NOMO-1 (cell line): ENCODE results near the gene ASNSD1.

Experiments used
- DNase-seq, 2 experiments: peaks; one replicate each; lab custom pipeline; 2025; ENCODE audit not compliant: unreplicated experiment in 2 of 2; lab: John Stamatoyannopoulos, UW

The ASNSD1 gene

GRCh38 chr2:189661148-189661956 is at the start of gene ASNSD1:
Gene ASNSD1, plus strand, starts transcription at chr2:189661459. Its CDS starts 4,674 bp downstream, at chr2:189666133.
- DNase-seq = peak; percentile 98 to 100

- DNase-seq = no peak
These were observed 48.1 kb upstream of the ASNSD1 start for GRCh38 chr2:189613077-189613636.

GRCh38 chr2:189613650-189614420 is 47.4 kb upstream of the ASNSD1 start:
- no peak for DNase-seq

- DNase-seq = no peak
These were observed 46.7 kb upstream of the ASNSD1 start for GRCh38 chr2:189614585-189614984.

GRCh38 chr2:189618197-189618596 is 43.1 kb upstream of the ASNSD1 start:
- no peak for DNase-seq

GRCh38 chr2:189621781-189622180 is 39.5 kb upstream of the ASNSD1 start:
- DNase-seq = no peak

GRCh38 chr2:189623049-189623448 is 38.2 kb upstream of the ASNSD1 start:
- no peak for DNase-seq

GRCh38 chr2:189624648-189625355 is 36.5 kb upstream of the ASNSD1 start:
- DNase-seq = no peak

GRCh38 chr2:189625636-189626035 is 35.6 kb upstream of the ASNSD1 start:
- DNase-seq = no peak

GRCh38 chr2:189627789-189628188 is 33.5 kb upstream of the ASNSD1 start:
- DNase-seq = no peak

GRCh38 chr2:189628817-189629530 is 32.3 kb upstream of the ASNSD1 start:
- DNase-seq = no peak

GRCh38 chr2:189629531-189630453 is 31.5 kb upstream of the ASNSD1 start:
- no peak for DNase-seq

GRCh38 chr2:189631849-189632248 is 29.4 kb upstream of the ASNSD1 start:
- DNase-seq = no peak

GRCh38 chr2:189633392-189633811 is 27.9 kb upstream of the ASNSD1 start:
- DNase-seq = no peak

- DNase-seq = no peak
These were observed 25.9 kb upstream of the ASNSD1 start for GRCh38 chr2:189635353-189635752.

GRCh38 chr2:189638301-189639006 is 22.8 kb upstream of the ASNSD1 start:
- no peak for DNase-seq

GRCh38 chr2:189639007-189639609 is 22.2 kb upstream of the ASNSD1 start:
- no peak for DNase-seq

GRCh38 chr2:189641002-189641401 is 20.3 kb upstream of the ASNSD1 start:
- DNase-seq = no peak
